ENCODE measurements around the gene ANXA4.
A peak's percentile ranks its signal among the peaks of the same experiment; 100 is the strongest.

ANXA4 gene

GRCh38 chr2:69741575-69742321 lies at the start of gene ANXA4:
Gene ANXA4, plus strand, starts transcription at chr2:69742134. Its CDS starts 39,432 bp downstream, at chr2:69781566.
- DNase-seq = peak; percentile 82 to 91 (median 83)

DNA sequence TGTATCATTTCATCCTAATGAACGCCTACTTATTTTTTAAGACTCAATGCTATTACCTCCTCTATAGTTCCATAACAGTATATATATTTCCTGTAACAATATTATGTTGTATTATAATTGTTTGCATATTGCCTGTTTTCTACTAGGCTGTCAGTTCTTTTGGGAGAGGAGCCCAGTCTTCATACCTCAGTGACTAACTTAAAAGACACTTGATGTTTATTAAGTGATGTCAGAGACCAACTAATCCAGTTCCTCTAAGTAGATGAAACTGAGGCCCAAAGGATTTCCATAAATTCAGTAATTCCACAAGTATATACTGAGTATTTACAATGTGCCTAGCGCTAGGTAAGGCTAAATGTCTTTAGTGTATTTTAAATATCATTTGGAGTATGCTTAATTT lies 49.5 kb upstream of the ANXA4 start:
- no peak for DNase-seq

GRCh38 chr2:69693059-69693774 lies 48.7 kb upstream of the ANXA4 start:
- DNase-seq = peak; percentile 31 to 49 (median 36)

DNA sequence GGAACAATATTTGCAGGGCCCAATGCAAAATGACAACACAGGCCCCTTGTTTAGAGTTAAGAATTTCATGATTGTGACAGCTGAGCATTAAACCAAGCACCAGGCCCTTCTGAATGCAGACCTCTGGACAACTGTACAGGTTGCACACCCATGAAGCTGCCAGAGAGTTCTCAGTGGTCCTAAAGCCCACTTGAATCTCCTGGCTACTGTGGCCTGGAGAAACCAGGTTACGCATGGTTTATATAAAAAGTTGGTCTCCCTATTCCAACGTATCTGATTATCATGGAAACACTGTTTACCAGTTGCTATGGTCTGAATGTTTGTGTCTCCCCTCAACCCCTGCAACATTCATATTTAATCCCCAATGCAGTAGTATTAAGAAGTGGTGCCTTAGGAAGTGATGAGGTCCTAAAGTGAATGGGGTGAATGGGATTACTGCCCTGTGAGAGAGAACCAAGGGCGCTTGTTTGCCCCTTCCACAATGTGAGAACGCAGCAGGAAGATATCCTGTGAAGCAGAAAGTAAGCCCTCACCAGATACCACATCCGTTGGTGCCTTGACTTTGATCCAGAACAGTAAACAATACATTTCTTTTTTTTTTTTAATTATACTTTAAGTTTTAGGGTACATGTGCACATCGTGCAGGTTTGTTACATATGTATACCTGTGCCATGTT lies 48.0 kb upstream of the ANXA4 start:
- DNase-seq = no peak

DNA sequence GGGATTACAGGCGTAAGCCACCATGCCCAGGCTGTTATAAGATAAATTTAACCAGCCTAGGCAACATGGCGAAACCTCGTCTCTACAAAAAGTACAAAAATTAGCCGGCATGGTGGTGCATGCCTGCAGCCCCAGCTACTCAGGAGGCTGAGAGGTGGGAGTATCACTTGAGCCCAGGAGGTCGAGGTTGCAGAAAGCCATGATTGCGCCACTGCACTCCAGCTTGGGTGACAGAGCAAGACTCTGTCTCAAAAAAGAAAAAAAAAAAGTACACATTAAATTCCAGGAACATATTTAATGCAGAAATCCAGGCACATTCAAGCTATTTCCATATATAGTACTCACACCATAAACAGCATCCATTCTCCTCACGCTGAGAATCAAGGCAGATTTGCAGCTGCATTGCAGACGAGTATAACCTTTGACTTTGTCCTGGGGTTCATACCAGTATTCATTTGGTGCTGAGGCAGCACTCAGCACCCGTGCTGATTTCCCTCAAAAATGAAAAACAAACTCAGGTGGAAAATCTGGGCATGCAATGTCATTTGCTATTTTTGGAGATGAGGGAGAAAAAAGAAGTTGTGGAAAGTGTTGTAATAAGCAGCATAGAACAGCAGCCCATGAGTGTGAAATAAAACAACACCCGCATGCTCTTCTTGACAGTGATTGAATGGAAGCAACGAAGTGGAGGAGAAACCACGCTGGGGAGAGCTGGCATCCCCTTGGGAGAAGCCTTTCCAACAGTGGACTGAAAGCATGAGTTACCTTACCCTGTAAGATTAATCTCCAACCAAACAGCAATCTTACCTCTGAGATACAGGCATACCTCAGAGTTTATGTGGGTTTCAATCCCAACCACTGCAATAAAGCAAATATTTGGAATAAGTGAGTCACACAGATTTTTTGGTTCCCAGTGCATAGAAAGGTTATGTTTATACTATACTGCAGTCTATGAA lies 46.8 kb upstream of the ANXA4 start:
- DNase-seq = peak in 1 of 3 donors; percentile 25

DNA sequence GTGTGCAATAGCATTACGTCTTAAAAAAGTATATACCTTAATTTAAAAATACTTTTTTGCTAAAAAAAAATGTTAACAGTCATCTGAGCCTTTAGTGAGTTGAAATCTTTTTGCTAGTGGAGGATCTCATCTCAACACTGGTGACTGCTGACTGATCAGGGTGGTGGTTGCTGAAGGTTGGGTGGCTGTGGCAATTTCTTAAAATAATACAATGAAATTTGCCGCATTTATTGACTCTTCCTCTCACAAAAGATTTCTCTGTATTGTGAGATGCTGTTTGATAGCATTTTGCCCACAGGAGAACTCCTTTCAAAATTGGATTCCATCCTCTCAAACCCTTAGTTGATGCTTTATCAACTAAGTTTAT lies 46.1 kb upstream of the ANXA4 start:
- no peak for DNase-seq

DNA sequence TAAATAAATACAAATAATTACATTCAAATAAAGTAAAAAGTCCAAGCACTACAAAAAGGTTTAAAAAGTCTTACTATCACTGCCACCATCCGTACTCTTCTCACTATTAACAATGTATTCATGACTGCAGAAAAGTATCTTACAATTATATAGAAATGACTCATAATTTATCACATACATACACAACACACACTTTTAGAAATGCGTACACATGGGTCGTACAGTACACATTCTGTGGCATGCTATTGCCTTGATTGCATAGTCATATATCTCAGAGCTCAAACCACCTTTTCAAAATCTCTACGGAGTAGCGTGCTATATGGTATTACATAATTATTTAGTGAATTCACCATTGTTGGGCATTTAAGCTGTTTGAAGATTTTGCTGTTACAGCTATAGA lies 41.6 kb upstream of the ANXA4 start:
- no peak for DNase-seq

GRCh38 chr2:69701100-69701945 lies 40.6 kb upstream of the ANXA4 start:
- DNase-seq = no peak

DNA sequence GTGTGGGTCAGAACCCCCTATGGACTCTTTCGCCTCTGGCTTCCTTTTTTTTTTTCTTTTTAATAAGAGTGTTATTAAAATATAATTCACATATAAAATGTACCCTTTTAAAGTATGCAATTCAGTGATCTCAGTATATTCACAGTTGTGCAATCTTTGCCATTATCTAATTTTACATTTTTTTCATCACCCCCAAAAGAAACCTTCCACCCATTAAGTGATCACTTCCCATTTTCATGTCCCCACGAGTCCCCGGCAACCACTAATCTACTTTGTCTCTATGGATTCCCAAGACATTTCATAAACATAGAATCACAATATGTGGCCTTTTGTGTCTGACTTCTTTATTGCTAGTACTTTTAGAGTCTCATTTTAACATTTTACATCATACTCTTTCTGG lies 38.7 kb upstream of the ANXA4 start:
- peak; percentile 52 to 75 (median 58) for DNase-seq

DNA sequence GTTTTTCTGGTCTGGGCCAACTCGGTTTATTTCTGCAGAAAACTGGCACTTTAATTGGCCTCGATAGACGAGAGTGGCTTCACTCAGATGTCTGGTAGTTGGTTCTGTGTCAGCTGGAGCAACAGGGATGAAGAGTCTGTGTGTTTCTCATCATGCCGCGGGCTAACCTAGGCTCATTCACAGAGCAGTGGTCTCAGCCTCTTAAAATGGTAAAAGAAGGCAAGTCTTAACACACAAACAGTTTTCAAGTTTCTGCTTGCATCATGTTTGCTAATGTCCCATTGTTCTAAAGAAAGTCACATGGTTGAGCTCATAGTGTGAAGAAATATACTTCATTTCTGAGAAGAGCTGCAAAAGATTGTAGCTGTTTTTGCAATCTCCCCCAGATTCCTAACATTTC lies 37.5 kb upstream of the ANXA4 start:
- peak; percentile 22 to 72 (median 46) for DNase-seq

DNA sequence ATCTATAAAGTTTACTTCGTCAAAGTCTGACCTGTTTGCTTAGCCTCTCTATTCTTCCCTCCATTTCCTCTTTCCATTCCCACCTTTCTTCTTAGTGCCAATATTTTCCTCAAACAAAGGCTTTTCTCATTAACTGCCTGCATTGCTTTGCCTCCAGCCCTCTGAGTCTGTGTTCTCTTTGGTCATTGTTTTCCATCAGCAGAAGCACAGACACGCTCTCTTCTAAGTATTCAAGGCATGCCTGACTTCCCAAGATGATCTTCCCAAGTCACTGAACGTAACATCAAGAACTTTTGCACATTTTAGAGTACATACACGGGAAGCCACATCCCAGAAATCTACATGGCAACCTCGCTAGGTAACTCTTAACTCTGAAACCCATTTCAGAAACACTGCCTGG lies 32.6 kb upstream of the ANXA4 start:
- DNase-seq = no peak

DNA sequence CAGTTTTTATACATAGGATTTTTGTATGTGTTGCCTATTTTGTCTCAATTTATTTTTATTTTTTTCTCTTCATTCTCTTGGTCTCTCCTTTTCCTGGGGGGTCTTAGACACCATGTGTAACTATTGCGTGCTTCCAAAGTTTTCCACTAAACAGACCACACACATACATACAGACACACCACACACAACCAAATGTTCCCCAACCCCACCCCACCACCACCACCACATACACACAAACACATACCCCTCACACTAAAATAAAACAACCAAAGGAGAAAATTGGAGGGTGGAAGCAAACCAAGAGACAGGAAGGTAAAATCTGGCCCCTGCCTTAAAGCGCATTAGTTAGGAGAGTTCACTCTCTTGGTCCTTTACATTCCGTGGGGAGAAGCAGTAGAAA lies 30.0 kb upstream of the ANXA4 start:
- no peak for DNase-seq

DNA sequence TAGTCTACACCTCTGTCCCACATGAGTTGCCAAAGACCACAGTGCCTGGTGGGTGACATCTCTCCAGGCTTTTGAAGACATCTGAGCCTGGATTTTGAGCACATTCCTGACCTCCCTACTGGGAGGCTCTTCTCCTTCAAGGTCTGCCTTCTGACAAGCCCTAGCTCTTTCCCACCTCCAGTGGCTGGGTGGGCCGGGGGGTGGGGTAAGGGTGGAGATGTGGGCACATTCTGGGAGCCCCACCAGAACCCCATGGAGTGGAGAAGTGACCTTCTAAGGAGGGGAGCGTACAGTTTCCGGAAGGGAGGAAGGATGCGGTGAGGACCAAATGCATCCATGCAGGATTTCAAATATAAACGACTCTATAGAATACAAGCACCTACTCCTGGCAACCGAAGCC lies 27.9 kb upstream of the ANXA4 start:
- no peak for DNase-seq

DNA sequence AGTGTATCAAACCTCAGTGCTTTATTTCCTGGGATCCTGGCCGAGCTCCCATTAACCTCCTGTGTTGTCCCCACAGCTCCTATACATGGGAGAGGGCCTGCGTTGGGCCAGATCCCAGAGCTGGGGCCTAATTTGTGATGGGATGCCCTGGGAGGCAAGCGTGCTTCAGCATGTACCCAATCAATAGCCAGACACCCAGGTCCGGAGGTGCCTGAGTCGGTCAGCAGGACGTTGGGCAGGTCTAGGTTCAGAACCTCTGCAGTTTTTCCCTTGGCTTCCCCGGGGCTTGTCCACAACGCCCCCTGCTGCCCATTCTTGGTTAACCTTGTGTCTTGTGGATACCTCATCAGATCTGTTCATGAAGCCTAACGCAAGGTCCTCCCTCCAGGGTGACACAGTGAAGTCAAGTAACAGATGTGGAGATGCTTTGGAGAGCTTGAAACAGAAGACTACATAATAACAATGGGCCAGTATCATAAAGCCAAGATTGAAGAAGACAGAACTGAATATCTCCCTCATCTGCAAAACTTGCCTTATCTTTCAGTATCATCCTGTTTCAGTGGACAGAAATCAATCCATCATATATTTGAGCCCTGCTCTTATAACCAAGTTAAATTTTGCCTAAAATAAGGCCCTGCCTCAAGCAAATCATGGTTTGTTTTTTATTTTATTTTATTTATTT lies 27.3 kb upstream of the ANXA4 start:
- peak; percentile 89 to 95 (median 93) for DNase-seq

GRCh38 chr2:69715964-69716363 lies 26.0 kb upstream of the ANXA4 start:
- DNase-seq = no peak

DNA sequence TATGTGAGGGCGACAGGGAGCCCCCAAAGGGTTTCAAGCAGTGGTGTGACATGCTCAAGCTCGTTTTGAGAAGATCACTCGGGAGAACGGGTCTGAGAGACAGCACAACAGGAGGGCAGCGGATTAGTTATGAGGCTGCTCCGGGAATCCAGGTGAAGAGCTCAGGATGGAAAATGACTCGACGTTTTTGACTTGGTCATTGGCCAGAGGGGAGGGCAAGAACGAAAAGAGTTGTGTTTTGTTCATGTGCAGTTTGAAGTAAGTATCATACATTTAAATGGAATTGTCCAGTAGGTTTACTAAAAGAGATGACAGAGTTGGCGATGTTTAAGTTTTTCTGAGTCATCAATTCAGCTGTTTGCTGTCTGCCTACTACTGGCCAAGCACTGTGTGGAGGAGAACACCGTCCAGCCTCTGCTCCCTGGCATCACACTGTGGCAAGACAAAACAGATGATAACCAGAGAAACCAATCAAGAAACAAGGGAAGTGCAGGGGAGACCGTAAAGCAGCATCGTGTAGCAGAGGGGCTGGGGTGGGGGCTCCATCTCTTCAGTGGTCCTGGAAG lies 25.3 kb upstream of the ANXA4 start:
- DNase-seq = no peak

GRCh38 chr2:69717186-69717585 lies 24.7 kb upstream of the ANXA4 start:
- no peak for DNase-seq

DNA sequence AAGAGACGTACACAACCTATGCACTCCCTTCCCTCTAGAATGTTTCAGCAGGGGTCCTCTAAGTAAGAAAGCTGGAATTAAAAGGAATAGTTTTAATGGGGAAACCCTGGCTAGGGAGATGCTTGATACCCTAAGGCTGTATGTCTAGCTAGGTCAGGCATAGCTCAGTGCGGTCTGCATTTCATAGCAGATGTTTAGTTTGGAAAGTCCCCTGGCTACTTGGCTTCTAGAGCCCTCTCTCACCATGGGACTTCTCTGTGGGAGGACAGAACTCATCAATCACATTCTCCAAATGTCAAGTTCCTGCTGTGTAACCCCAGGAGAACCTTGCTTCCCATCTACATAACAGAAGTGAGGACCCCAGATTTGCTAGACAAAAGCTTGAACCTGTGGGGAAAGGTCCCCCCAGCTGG lies 24.1 kb upstream of the ANXA4 start:
- peak; percentile 61 to 64 (median 63) for DNase-seq

- no peak for DNase-seq
Measured at GRCh38 chr2:69718338-69718965, 23.5 kb upstream of the ANXA4 start.

DNA sequence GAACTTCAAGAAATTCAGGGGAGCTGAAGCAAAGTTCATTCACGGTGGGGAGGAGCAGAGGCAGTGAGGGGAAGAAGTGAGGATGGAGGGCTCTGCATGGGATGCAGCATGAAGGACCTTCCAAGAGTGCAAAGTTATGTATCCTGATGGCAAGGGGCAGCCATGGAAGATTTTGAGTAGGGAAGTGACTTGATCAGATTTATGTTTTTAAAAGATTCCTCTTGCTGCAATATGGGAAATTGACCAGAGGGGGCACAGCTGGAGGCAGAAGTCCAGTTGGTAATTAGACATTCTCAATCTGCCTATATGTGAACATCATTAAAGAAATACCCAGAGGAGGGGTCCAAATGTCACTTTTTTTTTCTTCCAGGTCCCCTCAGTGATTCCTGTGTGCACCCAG lies 21.5 kb upstream of the ANXA4 start:
- peak in 2 of 3 donors; percentile 32 to 45 for DNase-seq

Measured in suppressor macrophage treated with lipopolysaccharide for 1 hour (primary cell).